ENCODE data around the gene AURKA. TPM values are rescaled to one million over a fixed set of nuclear protein-coding genes. Genes with fewer than 3 reads are reported as not detected.

The AURKA gene
- total RNA-seq, 3 donors from 2014 or later (not counting 1 experiment from before 2014, with no cell fraction given), result 1.5 to 2.9 (median 2.0) TPM

GRCh38 chr20:56420940-56421688 lies 29.1 kb upstream of the AURKA start:
- Mint-ChIP-seq H3K36me3 (no peaks in the 10 kb centered on the region), H3K4me1 (peaks cover 46 to 54% of the 10 kb centered on the region in 2 donors), H3K27me3 (ENCODE audit: low read depth in 2 of 2) (no peaks in the 10 kb centered on the region), H3K4me3 (no peak overlapping the region), H3K27ac (peak overlapping the region; percentile 36 to 56), H3K9me3 (no peaks in the 10 kb centered on the region)
- no peak overlapping the region for H3K27ac ChIP-seq (ENCODE audit: low read length)
- H3K27me3 ChIP-seq (ENCODE audit: control insufficient read depth, insufficient read depth, low read length), result no peaks in the 10 kb centered on the region
- no peak for TF ChIP-seq CTCF (IDR thresholded peaks at IDR 0.05)
- no peak for DNase-seq
- intact Hi-C loops (cut with micrococcal nuclease), result no loop called here
- no peak for ATAC-seq
- no peak overlapping the region for H3K4me3 ChIP-seq (ENCODE audit: low read length)
- H3K36me3 ChIP-seq (ENCODE audit: control insufficient read depth, insufficient read depth, low read length), result no peaks in the 10 kb centered on the region
- 73% methylated on average over 9 of the region's 11 CpGs for WGBS (ENCODE audit: insufficient coverage)
- H3K4me1 ChIP-seq (ENCODE audit: control insufficient read depth, insufficient read depth, low read length), result peaks cover 43% of the 10 kb centered on the region
- H3K9me3 ChIP-seq (ENCODE audit: control insufficient read depth, insufficient read depth, low read length), result no peaks in the 10 kb centered on the region

DNA sequence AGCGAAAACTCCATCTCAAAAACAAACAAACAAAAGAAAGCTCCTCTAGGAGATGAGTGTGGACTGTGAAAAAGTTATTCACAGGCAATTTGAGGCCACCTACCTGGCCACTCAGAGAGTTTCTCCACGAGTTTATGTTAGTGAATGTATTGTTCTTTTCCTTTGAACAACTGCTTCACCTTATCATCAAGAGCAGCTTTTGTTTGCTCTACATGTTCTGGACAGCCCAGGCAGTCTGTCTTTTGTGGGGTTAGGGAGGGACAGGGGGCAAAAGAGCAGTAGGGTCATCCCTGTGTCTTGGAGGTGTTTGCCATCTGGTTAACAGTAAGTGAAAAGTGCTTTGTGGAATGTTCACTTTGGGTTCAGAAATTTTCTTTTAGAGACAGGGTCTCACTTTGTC lies 28.0 kb upstream of the AURKA start:
- Mint-ChIP-seq H3K4me3 (no peak overlapping the region), H3K4me1 (peaks cover 52 to 57% of the 10 kb centered on the region in 2 donors), H3K36me3 (no peaks in the 10 kb centered on the region), H3K9me3 (no peaks in the 10 kb centered on the region), H3K27me3 (ENCODE audit: low read depth in 2 of 2) (no peaks in the 10 kb centered on the region), H3K27ac (no peak overlapping the region)
- Histone ChIP-seq H3K4me3 (ENCODE audit: low read length) (no peak overlapping the region), H3K4me1 (ENCODE audit: control insufficient read depth, insufficient read depth, low read length) (peaks cover 52% of the 10 kb centered on the region), H3K36me3 (ENCODE audit: control insufficient read depth, insufficient read depth, low read length) (no peaks in the 10 kb centered on the region), H3K27ac (ENCODE audit: low read length) (no peak overlapping the region), H3K27me3 (ENCODE audit: control insufficient read depth, insufficient read depth, low read length) (no peaks in the 10 kb centered on the region), H3K9me3 (ENCODE audit: control insufficient read depth, insufficient read depth, low read length) (no peaks in the 10 kb centered on the region)
- no peak for ATAC-seq
- no peak for DNase-seq
- TF ChIP-seq CTCF (IDR thresholded peaks at IDR 0.05), result no peak
- 57% methylated on average over 1 of the region's 2 CpGs for WGBS (ENCODE audit: insufficient coverage)
- intact Hi-C loops (cut with micrococcal nuclease), result no loop called here

GRCh38 chr20:56418385-56418861 lies 26.4 kb upstream of the AURKA start:
- Mint-ChIP-seq H3K4me1 (peaks cover 66 to 71% of the 10 kb centered on the region in 2 donors), H3K27me3 (ENCODE audit: low read depth in 2 of 2) (no peaks in the 10 kb centered on the region), H3K9me3 (no peaks in the 10 kb centered on the region), H3K36me3 (no peaks in the 10 kb centered on the region), H3K27ac (peak overlapping the region; percentile 76 to 79), H3K4me3 (peak overlapping the region; percentile 55)
- Histone ChIP-seq H3K9me3 (ENCODE audit: control insufficient read depth, insufficient read depth, low read length) (no peaks in the 10 kb centered on the region), H3K36me3 (ENCODE audit: control insufficient read depth, insufficient read depth, low read length) (no peaks in the 10 kb centered on the region), H3K4me1 (ENCODE audit: control insufficient read depth, insufficient read depth, low read length) (peaks cover 61% of the 10 kb centered on the region), H3K27me3 (ENCODE audit: control insufficient read depth, insufficient read depth, low read length) (no peaks in the 10 kb centered on the region), H3K4me3 (ENCODE audit: low read length) (no peak overlapping the region), H3K27ac (ENCODE audit: low read length) (peak overlapping the region; percentile 59)
- 23% methylated on average over 10 of the region's 11 CpGs for WGBS (ENCODE audit: insufficient coverage)
- TF ChIP-seq CTCF (IDR thresholded peaks at IDR 0.05), result no peak
- peak in 1 of 2 donors; percentile 64 for DNase-seq
- ATAC-seq, result peak; percentile 22 to 51 (median 50)
- intact Hi-C loops (cut with micrococcal nuclease), result no loop called here

All from natural killer cell (primary cell).